ENCODE measurements around the gene PLA2G5. TPM values are rescaled to one million over a fixed set of nuclear protein-coding genes. Genes with fewer than 3 reads are reported as not detected.

The PLA2G5 gene
- total and polyA plus RNA-seq, 2 donors from 2014 or later: 0.47 to 0.58 TPM

- Histone ChIP-seq H3K27ac (ENCODE audit: low read depth in 2 of 2, low read length in 2 of 2) (no peak overlapping the region), H3K4me1 (ENCODE audit: control insufficient read depth in 2 of 3, insufficient read depth in 2 of 3, low read depth in 1 of 3, low read length in 3 of 3) (peaks cover 0 to 2% (median 0%) of the 10 kb centered on the region in 3 donors), H3K4me3 (ENCODE audit: low read length in 3 of 3) (no peak overlapping the region), H3K9ac (ENCODE audit: low read length in 3 of 3) (no peak overlapping the region), H3K36me3 (ENCODE audit: control insufficient read depth in 2 of 3, insufficient read depth in 3 of 3, low read length in 3 of 3) (no peaks in the 10 kb centered on the region), H3K9me3 (ENCODE audit: control insufficient read depth in 2 of 3, insufficient read depth in 1 of 3, low read length in 3 of 3) (no peaks in the 10 kb centered on the region), H3K27me3 (ENCODE audit: control insufficient read depth, insufficient read depth, low read length) (no peaks in the 10 kb centered on the region)
- intact Hi-C loops (cut with DNase I): no loop called here
- FAIRE-seq: no peak
- no peak for TF ChIP-seq CTCF (IDR thresholded peaks at IDR 0.05; ENCODE audit: borderline replicate concordance, extremely low read depth, insufficient read depth)
- DNase-seq: no peak
These were observed 8.7 kb downstream of the PLA2G5 start for GRCh38 chr1:20078711-20079110.

- Histone ChIP-seq H3K4me1 (ENCODE audit: control insufficient read depth in 2 of 3, insufficient read depth in 2 of 3, low read depth in 1 of 3, low read length in 3 of 3) (peaks cover 0 to 2% (median 0%) of the 10 kb centered on the region in 3 donors), H3K4me3 (ENCODE audit: low read length in 3 of 3) (no peak overlapping the region), H3K9me3 (ENCODE audit: control insufficient read depth in 2 of 3, insufficient read depth in 1 of 3, low read length in 3 of 3) (no peaks in the 10 kb centered on the region), H3K36me3 (ENCODE audit: control insufficient read depth in 2 of 3, insufficient read depth in 3 of 3, low read length in 3 of 3) (no peaks in the 10 kb centered on the region), H3K27me3 (ENCODE audit: control insufficient read depth, insufficient read depth, low read length) (no peaks in the 10 kb centered on the region), H3K27ac (ENCODE audit: low read depth in 2 of 2, low read length in 2 of 2) (no peak overlapping the region), H3K9ac (ENCODE audit: low read length in 3 of 3) (no peak overlapping the region)
- FAIRE-seq: no peak
- no peak for DNase-seq
- intact Hi-C loops (cut with DNase I): no loop called here
- TF ChIP-seq CTCF (IDR thresholded peaks at IDR 0.05; ENCODE audit: borderline replicate concordance, extremely low read depth, insufficient read depth): no peak
These were observed 9.8 kb downstream of the PLA2G5 start for GRCh38 chr1:20079661-20080305.

DNA sequence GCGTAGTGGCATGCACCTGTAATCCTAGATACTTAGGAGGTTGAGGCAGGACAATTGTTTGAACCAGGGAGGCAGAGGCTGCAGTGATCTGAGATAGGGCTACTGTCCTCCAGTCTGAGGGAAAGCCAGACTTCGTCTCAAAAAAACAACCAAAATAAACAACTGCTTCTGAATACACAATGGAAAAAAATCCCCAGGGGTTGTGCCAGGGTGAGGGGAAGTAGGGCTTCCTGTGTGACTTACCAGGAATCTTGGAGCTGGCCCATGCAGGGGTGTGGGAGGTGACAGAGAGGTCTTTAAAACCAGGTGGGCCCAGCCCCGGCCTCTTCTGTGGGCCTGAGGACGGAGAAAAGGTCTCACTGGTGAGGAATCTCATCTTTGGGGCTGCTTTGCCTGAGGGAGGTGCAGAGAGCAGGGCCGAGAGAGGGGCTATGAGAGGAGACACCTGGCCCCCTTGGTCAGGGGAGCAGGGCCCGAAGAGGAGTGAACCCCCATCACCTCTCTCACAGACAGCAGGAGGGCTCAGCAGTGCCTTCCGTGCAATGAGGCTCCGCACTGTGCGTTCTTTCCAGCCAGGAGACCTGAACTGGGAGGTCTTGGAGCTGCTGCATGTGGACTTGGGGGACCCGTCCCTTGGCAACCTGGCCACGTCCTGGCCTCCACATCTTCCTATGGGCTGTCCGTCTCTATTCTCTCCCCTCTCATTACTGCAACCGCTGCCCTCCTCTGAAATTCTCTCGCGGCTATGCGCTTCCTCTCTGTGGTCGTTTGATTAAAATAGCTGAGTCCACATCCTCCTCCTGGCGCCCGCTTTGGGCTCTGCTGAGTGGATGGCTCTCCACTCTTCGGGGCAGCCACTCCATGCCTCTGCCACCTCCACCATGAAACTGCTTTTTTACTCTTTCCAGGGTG, 10.7 kb downstream of the PLA2G5 start:
- Histone ChIP-seq H3K9ac (ENCODE audit: low read length in 3 of 3) (no peak overlapping the region), H3K9me3 (ENCODE audit: control insufficient read depth in 2 of 3, insufficient read depth in 1 of 3, low read length in 3 of 3) (no peaks in the 10 kb centered on the region), H3K4me3 (ENCODE audit: low read length in 3 of 3) (no peak overlapping the region), H3K36me3 (ENCODE audit: control insufficient read depth in 2 of 3, insufficient read depth in 3 of 3, low read length in 3 of 3) (no peaks in the 10 kb centered on the region), H3K27ac (ENCODE audit: low read depth in 2 of 2, low read length in 2 of 2) (no peak overlapping the region), H3K4me1 (ENCODE audit: control insufficient read depth in 2 of 3, insufficient read depth in 2 of 3, low read depth in 1 of 3, low read length in 3 of 3) (peaks cover 0 to 2% (median 0%) of the 10 kb centered on the region in 3 donors), H3K27me3 (ENCODE audit: control insufficient read depth, insufficient read depth, low read length) (no peaks in the 10 kb centered on the region)
- FAIRE-seq: no peak
- no peak for TF ChIP-seq CTCF (IDR thresholded peaks at IDR 0.05; ENCODE audit: borderline replicate concordance, extremely low read depth, insufficient read depth)
- DNase-seq: peak in 1 of 5 donors; percentile 11
- intact Hi-C loops (cut with DNase I): no loop called here

Data from kidney (tissue), 14 donors.